SW480 (cell line): ENCODE measurements around the gene TTLL5.
"Not testable (repeated sequence)": the region's sequence is repeated elsewhere in the genome, so short reads cannot be mapped to it uniquely, and the experiment has no call there.

Source experiments
- DNase-seq: peaks from one replicate; pipeline ENCODE4 v3.0.0-alpha.2; 2016; ENCODE audit warnings: low spot score

The TTLL5 gene

DNA sequence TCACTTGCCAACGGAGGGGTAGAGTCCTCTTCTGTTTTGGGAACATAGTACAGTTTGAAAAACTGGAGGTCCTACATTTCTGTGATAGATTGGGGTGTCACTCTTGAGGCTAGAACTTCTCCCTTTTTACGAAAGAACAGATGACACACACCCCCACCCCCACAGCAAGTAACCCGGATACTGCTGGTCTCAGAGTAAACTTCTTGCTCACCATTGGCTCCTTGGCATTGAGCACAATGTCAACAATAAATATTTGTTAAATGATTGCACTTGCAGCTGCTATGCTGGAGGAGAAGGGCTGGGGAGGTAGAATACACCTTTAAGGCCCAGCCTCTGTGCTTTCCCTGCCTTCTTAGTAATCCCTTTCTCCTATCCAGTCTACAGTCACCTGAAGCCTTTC, 170.9 kb downstream of the TTLL5 start:
- peak; percentile 38 for DNase-seq

DNA sequence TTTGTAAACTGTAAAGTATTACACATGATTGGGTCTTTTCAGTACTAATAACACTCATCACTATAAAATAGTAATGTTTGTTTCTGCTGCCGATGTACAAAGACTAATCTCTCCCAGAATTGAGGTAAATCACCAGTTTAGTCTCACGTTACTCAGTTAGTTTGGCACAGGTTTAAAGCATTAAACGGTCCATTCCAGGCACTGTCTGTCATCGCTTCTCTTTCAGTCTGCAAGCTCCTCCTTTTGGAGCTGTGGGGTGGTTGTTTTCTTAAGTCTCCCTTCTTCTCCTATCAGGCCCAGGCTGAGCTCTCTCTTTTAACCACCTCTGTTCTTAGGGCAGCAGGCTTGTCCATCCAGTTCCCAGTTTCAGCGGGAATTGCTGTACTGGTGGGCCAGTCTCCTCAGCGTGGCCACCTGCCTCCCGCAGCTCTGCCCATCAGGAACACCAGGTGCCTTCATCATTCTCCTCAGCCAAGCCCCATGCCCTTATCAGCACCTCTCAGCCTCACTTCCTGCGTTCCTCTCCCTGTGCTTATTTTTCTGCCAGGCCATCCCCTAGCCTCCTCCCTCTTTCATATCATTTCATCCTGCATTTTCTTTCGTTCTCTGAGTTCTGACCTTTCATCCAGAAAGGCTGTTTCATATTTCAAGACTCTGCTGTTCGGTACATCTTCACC, 171.7 kb downstream of the TTLL5 start:
- DNase-seq = no peak

DNA sequence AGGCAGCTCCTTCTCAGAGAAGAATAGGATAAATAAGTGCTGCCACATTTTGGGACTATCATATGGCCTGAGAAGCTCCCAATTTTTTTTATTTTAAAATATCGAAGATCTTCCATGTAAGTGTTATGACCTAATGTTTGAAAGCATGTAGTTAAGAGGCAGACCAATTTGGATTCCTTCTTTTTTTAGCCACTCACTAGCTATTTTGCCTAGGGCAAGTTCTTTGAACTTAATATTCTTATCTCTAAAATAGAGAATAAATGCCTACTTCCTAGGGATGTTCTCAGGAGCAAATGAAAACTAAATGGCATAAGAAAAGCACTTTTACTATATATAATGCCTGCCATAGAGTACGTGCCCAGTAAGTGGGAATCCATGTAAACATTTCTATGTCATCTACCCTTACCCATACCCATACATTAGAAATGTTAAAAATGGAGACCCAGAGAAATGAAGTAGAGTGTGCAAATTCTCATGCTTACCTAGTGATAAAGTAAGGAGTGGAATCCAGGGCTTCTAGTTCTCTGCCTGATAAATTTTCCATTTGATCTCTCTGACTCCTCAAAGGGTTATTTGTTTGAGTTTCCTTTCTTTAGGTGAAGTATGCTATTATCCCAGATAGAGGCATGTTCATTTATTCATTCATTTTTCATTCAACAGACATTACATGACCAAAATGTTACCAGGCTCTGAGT, 172.4 kb downstream of the TTLL5 start:
- DNase-seq = no peak

DNA sequence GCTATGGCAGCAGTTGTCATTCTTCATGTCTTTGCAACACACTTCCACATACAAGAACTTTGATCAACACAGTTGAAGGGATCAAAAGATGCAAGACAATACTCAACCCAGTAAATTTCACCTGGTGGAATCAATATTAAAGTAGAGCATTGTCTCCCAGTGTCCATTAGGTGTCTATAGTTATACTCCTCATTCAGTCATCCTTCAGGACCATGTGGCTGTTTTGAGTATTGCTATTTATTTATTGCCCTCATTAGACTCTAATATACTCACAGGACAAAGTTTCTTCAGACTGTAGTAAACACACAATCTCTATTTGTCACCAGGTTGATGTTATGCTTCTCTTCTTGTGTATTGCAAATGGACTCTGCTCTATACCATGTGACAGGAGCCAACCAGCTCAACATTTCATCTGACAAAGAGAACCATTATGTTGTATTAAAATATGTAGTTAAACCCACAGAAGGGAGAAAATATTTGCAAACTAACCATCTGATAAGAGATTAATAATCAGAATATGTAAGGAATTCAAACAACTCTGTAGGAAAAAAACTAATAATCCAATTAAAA, 174.2 kb downstream of the TTLL5 start:
- DNase-seq = no peak

DNA sequence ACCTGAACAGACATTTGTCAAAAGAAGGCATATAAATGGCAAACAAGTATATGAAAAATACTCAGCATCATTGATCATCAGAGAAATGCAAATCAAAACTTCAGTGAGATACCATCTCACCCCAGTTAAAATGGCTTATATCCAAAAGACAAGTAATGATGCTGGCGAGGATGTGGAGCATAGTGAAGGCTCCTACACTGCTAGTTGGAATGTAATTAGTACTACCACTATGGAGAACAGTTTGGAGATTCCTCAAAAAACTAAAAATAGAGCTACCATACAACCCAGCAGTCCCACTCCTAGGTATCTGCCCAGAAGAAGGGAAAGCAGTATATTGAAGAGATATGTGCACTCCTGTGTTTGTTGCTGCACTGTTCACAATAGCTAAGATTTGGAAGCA, 174.7 kb downstream of the TTLL5 start:
- no peak for DNase-seq

DNA sequence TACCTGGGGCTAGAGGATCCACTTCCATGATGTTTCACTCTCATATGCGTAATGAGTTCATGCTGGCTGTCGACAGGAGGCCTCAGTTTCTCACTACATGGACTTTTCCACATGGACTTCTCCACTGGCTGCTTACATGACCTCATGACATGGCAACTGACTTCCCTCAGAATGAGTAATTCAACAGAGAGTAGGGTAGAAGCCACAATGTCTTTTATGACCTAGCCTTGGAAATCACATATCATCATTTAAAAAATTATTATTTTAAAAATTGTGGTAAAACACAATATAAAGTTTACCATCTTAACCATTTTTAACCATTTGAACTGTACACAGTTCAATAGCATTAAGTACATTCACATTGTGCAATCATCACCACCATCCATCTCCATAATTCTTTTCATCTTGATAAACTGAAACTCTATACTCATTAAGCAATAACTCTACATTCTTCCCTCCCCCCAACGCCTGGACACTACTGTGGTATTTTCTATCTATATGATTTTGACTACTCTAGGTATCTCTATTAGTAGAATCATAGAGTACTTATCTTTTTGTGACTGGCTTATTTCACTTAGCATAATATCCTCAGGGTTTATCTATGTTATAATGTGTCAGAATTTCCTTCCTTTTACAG, 176.2 kb downstream of the TTLL5 start:
- no peak for DNase-seq

DNA sequence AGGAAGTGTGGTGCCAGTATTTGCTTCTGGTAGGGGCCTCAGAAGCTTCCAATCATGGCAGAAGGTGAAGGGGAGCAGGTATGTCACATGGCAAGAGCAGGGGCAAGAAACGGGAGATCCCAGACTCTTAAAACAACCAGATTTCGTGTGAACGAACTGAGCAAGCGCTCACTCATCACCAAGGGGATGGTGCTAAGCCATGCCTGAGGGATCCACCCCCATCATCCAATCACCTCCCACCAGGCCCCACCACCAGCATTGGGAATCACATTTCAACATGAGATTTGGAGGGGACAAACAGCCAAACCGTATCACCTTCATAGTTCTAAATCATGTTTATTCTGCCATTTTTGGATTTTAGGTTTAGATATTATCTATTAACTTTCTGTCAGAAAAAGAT, 179.9 kb downstream of the TTLL5 start:
- no peak for DNase-seq

DNA sequence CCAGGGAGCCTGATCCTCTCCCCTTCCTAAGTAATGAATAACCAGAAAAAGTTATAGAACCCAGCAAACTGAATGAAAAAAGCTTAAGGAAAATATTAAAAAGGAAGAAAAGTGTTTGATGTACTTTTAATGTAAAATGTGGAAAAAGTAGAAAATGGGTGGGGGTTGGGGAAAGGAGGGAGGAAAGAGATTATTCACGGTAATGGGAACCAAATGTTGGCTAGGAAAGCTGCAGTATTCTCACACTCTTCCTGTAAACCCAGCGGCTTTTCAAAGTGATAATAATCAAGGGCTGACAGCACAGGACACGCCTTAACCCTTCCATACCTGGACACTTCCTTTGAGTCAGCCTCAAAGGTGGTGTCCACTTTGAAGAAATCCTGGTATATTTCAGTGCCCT, 181.5 kb downstream of the TTLL5 start:
- peak; percentile 56 for DNase-seq

DNA sequence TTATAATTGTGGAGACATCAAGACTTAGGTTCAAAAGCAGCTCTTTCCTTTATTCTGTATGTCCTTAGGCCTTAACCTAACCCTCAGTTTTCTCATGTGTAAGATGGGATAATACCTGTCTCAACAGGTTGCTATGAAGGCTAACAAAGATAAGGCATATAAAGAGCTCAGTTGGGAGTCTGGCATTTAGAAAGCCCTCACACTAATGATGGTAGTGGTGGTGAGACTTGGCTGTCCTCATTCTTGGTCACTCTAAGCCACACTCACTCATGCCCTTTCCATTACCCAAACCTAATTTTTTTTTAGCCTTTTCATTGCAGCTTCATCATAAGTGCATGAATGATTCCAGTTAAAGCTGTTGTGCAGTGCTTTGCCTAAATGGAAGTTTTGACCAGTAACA, 183.4 kb downstream of the TTLL5 start:
- no peak for DNase-seq

DNA sequence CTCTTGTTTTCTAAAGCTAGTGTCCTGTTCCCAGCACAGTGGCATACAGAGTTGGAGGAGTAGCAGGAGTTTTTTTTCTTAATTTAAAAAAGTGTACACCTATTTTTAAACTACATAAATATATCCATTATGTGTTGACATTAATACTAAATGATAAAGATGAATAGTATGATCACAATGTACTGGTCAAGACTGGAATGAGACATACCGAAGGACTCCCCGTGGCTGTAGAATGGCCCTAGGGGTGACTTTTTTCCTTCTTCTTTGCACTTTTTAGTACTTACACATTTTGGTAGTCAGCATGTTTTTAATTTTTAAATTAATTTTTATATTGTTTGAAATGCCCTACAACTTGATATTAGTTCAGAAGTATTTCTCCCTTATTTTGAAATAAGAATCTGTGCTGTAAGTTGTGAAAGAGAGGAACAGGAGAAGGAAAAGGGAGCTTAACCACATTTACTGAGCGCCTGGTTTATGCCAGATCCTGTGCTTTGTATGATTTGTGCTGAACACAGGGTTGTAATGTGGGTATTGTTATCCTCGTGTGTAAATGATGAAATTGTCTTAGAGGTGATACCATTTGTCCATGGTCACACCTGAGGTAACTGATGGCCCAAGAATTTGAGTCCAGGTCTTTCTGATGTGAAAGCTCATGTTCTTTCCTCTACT, 184.2 kb downstream of the TTLL5 start:
- DNase-seq = no peak

DNA sequence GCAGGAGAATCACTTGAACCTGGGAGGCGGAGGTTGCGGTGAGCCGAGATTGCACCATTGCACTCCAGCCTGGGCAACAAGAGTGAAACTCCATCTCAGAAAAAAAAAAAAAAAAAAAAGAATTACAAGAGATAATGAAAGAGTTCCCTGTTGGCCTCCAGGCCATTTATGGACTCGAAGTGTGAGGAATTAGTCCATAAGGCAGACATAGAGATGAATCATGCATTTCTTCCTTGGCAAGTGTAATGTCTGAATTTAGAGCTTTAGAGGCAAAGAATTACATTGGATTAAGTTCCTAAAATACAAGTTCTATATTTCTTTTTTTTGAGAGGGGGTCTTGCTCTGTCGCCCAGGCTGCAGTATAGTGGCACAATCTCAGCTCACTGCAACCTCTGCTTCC, 185.6 kb downstream of the TTLL5 start:
- DNase-seq = not testable (repeated sequence)

DNA sequence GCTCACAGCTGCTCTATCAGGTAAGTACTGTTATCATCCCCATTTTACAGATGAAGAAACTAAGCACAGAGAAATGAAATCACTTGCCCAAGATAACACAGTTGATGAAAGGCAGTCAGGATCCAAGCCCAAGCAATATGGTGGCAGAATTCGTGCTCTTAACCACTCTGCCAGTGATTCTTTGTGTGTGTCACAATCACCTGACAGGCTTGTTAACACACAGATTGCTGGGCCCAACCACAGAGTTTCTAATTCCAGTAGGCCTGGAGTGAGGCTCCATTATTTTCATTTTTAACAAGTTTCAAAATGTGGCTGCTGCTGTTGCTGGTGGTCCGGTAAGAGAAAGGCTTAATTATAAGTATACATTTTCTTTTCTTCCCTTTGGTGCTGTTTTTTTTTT, 186.5 kb downstream of the TTLL5 start:
- no peak for DNase-seq

DNA sequence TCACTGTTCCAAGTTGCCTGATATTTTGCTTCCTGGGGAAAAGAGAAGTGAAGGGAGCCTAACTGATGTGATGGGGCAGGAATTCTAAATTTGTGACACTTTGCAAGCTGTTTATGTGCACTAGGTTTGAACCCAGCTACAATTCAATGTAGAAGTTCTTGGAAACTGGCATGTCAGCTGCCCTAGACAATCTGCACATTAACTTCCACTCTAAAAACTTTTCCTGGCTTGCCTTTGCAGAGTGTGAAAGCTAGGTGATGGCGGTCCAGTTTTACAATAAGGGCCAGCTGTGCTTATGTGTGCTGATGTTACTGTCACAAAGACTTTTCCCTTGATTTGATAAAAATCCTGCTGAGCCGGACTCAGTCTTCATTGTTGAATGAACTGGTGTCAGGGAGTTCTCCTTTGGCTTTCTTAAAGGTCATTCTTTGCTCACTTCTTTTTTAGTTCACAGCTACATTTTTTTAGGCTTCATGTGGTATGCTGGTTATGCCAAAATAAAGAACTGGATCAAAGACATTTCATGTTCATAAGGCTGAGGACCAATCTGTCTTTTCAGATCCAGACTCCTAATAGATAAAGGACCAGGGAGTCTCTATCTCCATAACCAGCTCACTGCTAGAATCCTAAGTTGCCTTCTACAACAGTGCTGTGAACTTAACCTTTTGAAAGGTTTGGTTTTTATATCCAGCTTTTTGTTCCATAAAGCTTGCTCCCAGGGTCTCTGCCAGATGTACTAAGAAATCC, 187.3 kb downstream of the TTLL5 start:
- DNase-seq = no peak

DNA sequence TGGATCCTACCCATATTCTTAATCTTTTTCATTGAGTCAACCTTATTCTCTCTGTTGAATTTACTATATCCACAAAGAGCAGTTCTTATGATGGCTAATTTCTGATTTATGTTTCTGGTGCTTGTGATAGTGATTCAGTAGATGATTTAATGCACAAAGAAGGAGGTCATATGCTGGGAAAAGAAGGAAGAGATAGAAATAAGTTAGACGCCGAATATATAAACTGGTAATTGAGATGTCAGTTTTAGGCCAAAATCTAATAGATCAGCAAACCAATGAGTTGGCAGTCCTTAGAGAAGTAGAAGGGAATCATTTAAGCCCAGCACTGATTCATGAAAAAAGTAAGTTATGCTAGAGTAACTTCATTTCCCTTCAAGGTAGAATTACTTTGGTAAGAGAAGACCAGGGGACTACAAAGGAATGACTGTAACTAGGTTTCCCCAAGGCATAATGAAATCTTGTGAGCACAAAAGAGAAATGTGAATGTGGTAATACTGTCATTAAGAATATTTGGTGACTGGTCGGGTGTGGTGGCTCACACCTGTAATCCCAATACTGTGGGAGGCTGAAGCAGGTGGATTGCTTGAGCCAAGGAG, 188.4 kb downstream of the TTLL5 start:
- no peak for DNase-seq

DNA sequence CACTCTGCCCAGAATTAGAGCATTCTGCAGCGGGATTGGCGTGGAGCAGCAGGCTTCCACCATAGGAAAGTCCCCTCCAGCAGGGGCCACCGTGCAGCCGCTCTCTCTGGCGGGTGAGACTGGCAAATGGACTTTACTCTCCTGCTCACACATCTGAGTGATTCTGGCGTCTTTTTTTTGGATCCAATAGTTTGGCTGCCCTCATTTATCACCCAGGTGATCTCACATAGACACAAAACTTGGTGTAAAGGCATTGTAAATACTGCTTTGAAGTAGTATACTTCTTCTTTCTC, 190.5 kb downstream of the TTLL5 start:
- DNase-seq = no peak

DNA sequence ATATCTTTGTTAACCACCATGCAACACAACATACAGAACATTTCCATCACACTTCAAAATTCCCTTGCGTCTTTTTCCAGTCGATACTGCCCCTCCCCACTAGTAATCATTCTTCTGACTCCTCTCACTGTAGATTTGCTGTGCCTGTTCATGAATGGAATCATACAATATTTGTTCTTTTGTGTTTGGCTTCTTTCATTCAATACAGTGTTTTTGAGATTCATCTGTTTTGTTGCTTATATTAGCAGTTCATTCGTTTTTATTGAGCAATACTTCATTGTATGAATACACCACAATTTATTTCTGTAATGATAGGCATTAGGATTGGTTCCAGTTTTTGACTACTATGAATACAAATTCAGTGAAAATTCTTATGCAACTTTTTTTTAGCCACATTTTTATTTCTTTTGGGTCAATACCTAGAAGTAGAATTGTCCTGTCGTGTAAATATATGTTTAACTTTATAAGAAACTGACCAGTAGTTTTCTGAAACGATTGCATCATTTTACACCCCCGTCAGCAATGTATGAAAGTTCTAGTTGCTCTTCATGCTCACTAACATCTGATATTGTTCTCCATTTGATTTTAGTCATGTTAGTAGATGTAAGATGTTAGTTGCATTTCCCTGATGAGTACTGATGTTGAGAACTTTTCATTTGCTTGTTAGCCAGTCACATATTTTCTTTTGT, 193.2 kb downstream of the TTLL5 start:
- DNase-seq = no peak

DNA sequence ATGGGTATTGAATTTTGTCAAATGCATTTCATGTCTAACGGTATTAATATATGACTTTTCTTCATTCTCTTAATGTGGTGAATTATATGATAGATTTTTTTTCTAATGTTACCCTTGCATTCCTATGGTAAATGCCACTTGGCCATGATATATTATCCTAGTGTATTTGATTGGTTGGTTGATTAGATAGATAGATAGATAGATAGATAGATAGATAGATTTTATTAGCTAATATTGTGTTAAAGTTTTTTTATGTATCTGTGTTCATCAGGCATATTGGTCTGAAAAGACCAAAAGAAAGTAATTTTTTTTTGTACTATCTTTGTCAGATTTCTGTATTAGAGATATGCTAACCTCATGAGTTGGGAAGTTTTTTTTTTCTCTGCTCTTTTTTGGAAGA, 196.2 kb downstream of the TTLL5 start:
- no peak for DNase-seq

DNA sequence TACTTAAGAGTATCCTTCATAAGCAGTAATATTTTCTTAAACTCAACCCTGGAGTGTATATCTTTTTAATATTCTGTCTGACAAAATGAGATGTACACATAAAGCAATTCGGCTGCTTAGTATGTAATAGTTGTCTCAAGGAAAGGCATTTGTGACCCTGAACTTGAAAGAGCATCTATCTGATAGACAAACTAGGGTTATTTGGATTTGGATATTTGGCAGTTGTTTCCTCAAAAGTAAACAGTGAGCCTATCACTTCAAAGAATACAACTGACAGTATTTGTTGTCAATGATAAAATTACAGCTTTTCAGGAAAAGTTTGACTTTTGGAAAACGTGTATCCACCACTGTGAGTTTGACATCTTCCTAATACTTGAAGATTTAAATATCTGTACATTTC, 197.3 kb downstream of the TTLL5 start:
- DNase-seq = no peak

DNA sequence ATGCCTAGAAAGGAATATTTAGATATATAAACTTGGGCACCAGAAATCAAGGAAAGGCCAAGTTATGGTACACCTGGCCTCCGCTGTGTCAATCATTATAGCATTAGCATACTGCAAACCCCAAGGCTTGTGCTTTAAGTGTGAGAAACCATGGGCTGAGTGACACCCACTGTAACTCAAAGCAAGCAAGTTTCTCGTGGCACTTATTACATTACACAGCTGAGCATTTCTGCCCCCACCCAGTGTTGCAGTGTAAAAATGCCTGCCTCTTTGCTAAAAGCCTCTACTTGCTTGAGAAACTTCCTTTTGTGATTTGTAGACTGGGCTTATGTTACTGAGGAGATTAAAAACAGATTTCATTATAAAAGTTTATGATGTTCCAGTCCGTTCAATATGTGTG, 198.7 kb downstream of the TTLL5 start:
- DNase-seq = no peak

DNA sequence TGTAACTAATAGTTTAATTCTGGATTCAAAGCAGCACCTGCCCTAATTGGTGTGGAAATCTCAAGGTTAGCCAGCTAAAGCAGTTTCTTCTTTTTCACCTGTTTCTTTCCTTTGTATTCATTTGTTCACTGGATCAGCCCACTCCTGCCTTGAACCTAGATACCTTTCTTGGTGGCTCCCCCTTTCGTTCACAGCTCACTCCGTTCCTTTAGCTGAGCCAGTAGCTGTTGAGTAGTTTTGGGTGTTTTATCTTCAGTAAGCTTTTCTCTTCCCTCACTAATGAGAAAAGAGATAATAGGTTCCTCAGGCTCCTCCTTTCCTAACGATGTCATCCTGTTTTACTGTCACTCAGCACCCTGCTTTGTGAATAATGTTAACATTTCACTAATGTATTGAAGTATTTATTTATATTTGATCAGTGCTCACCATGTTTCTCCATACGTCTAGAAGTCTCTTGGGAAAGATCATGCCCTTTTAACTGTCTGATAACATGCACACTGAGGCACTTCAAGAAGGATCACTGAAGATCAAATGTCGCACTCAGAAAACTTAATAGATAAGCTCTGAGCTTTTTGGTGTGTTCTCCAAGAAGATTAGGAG, 199.6 kb downstream of the TTLL5 start:
- DNase-seq = no peak

DNA sequence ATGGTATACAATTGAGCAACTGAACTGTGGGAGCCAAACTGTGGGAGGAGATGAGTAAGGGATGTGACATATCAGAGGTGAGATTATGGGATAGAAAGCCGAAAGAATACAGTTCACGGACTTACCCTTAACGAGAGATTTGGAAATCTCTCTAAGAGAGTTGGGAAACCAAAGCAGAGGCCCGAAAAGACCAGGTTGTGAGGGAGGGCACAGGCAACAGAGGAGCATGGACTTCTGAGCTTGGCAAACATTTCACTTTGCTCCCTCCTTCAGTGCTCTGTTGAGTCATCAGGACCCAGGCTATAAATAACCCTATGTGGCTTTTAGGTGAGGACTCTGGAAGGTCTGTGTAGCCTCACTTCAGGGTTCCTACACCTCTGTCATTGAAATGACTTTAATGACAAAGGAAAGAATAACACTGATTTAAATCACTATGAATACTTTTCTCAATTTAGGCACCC, 200.1 kb downstream of the TTLL5 start:
- DNase-seq = no peak
